AG09319 (cell line): ENCODE results near the gene MAIP1.
"Not testable (repeated sequence)": the region's sequence is repeated elsewhere in the genome, so short reads cannot be mapped to it uniquely, and the experiment has no call there.

Experiments used
- DNase-seq: peaks from one replicate; pipeline ENCODE4 v3.0.0-alpha.2; 2010; ENCODE audit warnings: low read depth; ENCODE audit errors: extremely low read depth
- CTCF ChIP-seq: IDR thresholded peaks from 2 replicates; pipeline ENCODE4 v1.5.1; 2011; ENCODE audit warnings: low read depth, mild to moderate bottlenecking, inconsistent platforms, low read length, moderate library complexity

Gene MAIP1

GRCh38 chr2:199955339-199956061 lies at the start of gene MAIP1, which contains the start of gene TYW5:
Gene MAIP1, plus strand, starts transcription at chr2:199955582. Its CDS starts 217 bp downstream, at chr2:199955799.
Gene TYW5, minus strand, starts transcription at chr2:199955491. Its CDS starts 21 bp downstream, at chr2:199955470.
- TF ChIP-seq CTCF: peak; percentile 25
- peak; percentile 51 for DNase-seq

GRCh38 chr2:199907008-199907714 lies 48.2 kb upstream of the MAIP1 start:
- DNase-seq: no peak
- no peak for TF ChIP-seq CTCF

- no peak for DNase-seq
- TF ChIP-seq CTCF: no peak
Observed at GRCh38 chr2:199910338-199911051, 44.9 kb upstream of the MAIP1 start.

GRCh38 chr2:199911052-199911876 lies 44.1 kb upstream of the MAIP1 start, which contains the start of gene C2orf69:
Gene C2orf69, plus strand, starts transcription at chr2:199911293. Its CDS starts 146 bp downstream, at chr2:199911439.
- peak; percentile 92 for DNase-seq
- TF ChIP-seq CTCF: no peak

GRCh38 chr2:199911877-199912161 lies 43.6 kb upstream of the MAIP1 start:
- DNase-seq: no peak
- TF ChIP-seq CTCF: no peak

GRCh38 chr2:199912553-199913114 lies 42.7 kb upstream of the MAIP1 start:
- DNase-seq: not testable (repeated sequence)

- no peak for DNase-seq
- TF ChIP-seq CTCF: no peak
Observed at GRCh38 chr2:199914372-199914958, 40.9 kb upstream of the MAIP1 start.
